ENCODE data around the gene ADGRA1.

DNA sequence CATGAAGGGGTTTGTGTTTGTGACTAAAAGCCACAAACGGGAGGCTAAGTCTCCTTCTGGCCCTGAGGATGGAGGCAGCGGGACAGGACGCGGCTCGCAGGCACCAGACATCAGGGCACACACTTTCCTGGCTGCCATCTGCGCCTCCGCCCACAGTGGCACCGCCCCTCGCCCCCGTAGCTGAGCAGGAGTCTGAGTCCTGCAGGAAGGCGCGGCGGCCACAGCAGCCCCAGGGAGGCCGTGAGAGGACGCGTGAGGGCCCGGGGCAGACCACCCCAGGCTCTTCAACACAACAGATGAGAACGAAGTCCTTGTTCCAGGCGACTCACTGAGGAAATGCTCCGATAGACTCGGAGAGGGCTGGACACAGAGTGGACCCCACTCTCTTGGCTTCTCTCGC lies 6.6 kb downstream of the ADGRA1 start:
- TF ChIP-seq, protein P1, sequence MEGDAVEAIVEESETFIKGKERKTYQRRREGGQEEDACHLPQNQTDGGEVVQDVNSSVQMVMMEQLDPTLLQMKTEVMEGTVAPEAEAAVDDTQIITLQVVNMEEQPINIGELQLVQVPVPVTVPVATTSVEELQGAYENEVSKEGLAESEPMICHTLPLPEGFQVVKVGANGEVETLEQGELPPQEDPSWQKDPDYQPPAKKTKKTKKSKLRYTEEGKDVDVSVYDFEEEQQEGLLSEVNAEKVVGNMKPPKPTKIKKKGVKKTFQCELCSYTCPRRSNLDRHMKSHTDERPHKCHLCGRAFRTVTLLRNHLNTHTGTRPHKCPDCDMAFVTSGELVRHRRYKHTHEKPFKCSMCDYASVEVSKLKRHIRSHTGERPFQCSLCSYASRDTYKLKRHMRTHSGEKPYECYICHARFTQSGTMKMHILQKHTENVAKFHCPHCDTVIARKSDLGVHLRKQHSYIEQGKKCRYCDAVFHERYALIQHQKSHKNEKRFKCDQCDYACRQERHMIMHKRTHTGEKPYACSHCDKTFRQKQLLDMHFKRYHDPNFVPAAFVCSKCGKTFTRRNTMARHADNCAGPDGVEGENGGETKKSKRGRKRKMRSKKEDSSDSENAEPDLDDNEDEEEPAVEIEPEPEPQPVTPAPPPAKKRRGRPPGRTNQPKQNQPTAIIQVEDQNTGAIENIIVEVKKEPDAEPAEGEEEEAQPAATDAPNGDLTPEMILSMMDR (IDR thresholded peaks at IDR 0.05; ENCODE audit: low read depth, low read length): no peak
- no peak for TF ChIP-seq EZH2phosphoT487 (IDR thresholded peaks at IDR 0.05; ENCODE audit: low read depth)
